Endometrium (tissue), 2 donors: Measurements from ENCODE around the gene MGMT.

Experiments used
- FAIRE-seq: peaks from 2 replicates; lab custom pipeline; 2012; peaks lifted over from hg19 to GRCh38; lab: Jason Lieb, UNC
- donor health status: control.
- donor health status: control.

Gene MGMT

DNA sequence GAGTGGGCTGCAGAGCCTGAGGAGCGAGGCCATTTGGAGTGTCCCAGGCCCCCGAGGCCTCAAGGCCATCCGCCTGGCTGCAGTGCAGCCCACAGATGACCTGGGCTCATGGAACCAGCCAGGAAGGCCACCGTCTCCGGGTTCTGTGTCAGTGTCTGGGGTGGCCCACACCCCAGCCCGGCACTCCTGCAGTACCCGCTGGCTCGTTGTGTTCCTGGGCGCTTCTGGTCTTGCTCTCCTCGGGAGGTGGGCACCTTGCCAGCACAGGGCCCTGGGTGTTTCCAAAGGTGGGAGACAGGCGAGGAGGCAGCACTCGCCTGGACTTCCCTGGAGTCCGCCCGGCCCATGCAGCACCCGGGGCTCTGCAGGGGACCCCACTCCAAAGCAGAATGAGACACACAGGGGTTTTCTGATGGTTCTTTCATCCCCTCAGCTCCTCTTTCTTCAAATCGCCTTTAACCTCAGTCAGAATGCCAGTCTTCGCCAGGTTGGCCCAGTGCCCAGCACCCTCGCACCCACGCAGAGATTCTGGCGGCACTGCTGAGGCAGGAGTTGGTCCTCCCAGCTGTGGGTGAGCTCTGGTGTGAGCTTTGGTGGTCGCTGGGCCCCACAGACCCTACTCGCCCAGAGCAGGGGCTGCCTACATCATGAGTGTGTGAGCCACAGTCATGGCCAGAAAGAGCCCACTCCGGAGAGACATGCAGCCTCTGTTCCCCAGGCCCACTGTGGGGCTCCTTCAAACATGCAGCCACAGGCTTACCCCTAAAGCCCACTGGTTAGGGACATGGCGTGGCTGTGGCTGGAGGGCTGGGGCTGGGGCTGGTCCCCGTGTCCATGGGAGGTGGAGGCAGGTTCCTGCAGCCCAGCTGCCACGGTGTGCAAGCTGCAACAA is 341.3 kb downstream of the MGMT start:
- FAIRE-seq: no peak

GRCh38 chr10:129809431-129809830 is 342.4 kb downstream of the MGMT start:
- FAIRE-seq: no peak

GRCh38 chr10:129809841-129810240 is 342.8 kb downstream of the MGMT start:
- no peak for FAIRE-seq

DNA sequence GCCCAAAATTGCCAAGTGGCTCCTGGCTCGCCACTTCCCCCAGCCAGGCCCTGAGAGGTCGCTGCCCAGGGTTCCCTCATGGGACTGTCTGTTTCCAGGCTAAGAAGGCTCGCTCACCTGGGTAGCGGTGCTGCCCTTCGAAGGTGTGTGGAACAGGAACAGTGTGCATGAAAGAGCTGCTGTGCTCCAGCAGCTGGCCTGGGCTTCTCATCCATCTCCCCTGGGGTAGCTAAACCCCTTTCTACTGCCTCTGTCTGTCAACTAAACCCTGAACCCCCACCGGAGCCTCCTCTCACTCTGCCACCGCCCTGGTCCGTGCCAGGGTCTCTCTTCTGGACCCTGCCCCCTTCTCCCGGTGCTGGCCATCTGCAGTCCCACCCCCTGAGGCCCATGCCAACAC is 344.2 kb downstream of the MGMT start:
- no peak for FAIRE-seq

- no peak for FAIRE-seq
Measured at GRCh38 chr10:129812398-129812797, 345.4 kb downstream of the MGMT start.

DNA sequence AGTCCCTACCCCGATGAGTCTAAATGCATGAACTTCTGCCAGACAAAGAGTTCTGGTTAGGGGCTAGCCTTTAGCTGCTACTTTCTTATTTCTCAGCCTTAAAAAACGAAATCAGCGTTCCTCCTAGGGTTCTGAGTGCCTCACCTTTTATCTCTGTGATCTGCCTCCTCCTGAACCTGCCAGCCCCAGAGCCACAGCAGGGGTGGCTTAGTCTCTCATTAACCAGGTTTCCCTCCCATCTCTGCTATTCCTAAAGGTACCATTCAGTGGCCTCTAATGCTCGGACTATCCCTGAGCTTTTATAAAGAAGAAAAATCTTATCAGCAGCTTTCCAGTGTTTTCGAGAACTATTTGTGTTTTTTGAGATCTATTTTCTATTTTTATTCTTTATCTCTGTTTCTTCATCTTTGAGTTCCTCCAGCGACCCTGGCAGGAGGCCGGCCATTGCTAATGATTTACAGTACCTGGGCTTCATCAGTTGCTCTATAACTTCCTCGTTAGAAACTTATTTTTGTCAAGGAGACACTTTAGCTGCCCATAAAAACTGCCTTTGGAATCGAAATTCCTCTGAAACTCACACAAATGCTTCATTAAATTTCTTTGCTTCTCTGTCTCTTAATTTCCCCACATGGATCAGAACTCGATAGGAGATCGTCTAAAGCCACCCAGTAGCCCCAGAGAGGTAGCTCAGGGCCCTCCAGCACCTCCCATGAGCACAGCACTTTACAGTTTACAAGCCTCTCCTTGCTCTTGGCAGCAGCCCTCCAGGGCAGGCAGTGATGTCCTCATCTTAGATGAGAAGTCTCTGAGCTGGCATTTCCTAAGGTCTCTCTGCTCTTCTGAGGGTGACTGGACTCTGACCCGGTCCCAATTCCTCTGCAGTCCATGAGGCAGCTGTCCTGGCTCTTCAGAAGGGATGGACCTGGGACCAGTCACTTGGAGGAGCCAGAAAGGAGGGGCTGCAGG is 347.9 kb downstream of the MGMT start:
- no peak for FAIRE-seq

- no peak for FAIRE-seq
Measured at GRCh38 chr10:129815898-129816655, 349.0 kb downstream of the MGMT start.

DNA sequence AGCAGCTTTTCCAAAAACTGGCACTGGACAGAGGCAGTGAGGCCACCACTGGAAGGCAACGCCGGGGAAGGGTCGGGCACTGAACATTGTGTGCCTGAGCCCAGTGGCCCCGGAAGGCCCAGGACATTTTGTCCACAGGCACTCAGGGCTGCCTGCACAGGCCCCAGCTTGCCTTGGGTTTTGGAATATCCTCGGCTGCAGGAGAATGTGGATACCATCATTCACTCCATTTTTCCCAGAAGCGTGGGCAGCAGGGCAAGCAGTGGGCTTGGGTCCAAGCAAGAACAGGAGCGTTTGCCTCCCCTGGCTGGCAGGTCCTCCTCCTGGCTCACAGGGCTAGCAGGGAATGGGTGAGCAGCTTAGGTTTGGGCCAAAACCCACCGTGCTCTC is 349.6 kb downstream of the MGMT start:
- FAIRE-seq: no peak
